ENCODE data around the gene SNX20. TPM values are rescaled to one million over a fixed set of nuclear protein-coding genes. Genes with fewer than 3 reads are reported as not detected.

SNX20 gene
- total and polyA plus RNA-seq, 2 of the 13 experiments (the other 11 are each of a cell fraction or from before 2014, with no cell fraction given), result not detected

DNA sequence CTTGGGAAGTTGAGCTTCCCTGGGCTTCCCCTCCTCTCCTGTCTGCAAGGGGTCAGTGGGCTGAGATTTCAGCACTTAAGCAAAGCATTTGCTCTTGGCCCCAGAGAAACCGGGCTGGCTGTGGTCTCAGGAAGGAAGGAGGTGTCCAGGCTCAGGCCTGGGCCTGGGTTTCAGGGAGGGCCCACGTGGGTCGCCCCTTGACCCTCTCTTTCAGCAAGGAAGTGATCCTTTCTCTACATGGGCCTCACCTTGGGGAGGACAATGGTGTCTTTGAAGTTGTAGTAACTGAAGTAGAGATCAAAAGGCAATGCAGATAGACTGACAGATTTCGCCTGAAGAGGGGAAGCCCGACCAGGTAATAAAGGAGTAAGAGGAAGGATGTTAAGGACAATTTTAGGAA, 15.0 kb upstream of the SNX20 start (continued):
- TF ChIP-seq, protein P1, sequence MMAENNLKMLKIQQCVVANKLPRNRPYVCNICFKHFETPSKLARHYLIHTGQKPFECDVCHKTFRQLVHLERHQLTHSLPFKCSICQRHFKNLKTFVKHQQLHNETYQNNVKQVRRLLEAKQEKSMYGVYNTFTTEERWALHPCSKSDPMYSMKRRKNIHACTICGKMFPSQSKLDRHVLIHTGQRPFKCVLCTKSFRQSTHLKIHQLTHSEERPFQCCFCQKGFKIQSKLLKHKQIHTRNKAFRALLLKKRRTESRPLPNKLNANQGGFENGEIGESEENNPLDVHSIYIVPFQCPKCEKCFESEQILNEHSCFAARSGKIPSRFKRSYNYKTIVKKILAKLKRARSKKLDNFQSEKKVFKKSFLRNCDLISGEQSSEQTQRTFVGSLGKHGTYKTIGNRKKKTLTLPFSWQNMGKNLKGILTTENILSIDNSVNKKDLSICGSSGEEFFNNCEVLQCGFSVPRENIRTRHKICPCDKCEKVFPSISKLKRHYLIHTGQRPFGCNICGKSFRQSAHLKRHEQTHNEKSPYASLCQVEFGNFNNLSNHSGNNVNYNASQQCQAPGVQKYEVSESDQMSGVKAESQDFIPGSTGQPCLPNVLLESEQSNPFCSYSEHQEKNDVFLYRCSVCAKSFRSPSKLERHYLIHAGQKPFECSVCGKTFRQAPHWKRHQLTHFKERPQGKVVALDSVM (CRISPR knock-in tag; IDR thresholded peaks at IDR 0.05), result 0 out of 2 replicates have a peak, but pooled peaks have one; percentile 12
- TF ChIP-seq GFI1 (CRISPR knock-in tag; IDR thresholded peaks at IDR 0.05; ENCODE audit: borderline replicate concordance), result peak; percentile 66; the same call in 1 of the 2 replicates
- TF ChIP-seq NR2F6 (IDR thresholded peaks at IDR 0.05), result no peak; the same call in 1 of the 2 replicates
- TF ChIP-seq NR2F6 (CRISPR knock-in tag; IDR thresholded peaks at IDR 0.05), result peak; percentile 63; the same call in 1 of the 2 replicates
- TF ChIP-seq PHF21A (CRISPR knock-in tag; IDR thresholded peaks at IDR 0.05), result peak; percentile 55
- TF ChIP-seq, protein P2, sequence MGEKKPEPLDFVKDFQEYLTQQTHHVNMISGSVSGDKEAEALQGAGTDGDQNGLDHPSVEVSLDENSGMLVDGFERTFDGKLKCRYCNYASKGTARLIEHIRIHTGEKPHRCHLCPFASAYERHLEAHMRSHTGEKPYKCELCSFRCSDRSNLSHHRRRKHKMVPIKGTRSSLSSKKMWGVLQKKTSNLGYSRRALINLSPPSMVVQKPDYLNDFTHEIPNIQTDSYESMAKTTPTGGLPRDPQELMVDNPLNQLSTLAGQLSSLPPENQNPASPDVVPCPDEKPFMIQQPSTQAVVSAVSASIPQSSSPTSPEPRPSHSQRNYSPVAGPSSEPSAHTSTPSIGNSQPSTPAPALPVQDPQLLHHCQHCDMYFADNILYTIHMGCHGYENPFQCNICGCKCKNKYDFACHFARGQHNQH (CRISPR knock-in tag; IDR thresholded peaks at IDR 0.05), result no peak; the same call in 1 of the 2 replicates

DNA sequence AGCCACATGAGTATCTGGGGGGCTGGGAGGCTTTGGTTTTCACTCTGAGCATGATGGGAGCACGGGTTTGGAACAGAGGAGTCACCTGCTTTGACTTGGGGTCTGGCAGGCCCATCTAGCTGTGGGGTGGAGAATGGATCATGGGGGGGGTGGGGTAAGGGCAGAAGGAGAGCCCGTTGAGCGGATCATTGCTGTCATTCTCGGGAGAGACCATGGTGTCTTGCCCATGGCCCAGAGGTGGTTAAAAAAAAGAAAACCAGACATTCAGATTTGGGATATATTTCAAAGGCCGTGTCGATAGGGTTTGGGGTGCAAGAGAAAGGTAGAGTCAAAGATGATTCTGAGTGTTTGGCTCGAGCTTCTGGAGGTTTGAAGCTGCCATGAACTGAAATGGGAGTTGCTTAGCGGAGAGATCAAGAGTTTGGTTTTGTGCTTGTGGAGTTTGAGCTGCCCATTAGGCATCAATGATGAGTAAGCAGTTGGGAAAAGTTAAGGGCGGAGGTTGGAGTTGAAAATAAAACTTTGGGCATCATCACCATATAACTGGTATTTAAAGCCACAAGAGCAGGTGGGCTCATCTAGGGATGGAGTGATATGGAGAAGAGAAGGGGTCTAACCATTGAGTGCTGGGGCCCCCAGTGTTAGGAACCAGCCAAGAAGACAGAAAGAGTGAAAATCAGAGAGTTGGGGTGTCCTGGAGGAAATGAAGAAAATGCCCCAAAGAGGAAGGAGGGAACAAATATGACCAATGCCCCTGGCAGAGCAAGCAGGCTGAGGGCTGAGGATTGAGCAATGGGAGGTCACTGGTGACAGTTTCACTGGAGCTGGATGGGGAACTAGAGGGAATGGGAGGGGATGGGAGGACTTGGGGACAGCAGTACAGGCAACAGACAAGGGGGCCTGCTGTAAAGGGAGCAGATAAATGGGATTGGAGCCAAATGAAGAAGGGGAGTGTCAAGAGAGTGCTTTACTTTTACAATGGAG, 14.2 kb upstream of the SNX20 start:
- H2AFZ ChIP-seq (ENCODE audit: low read length), result no peak overlapping the region

More for the DNA sequence above, 14.2 kb upstream of the SNX20 start:
- TF ChIP-seq PCBP2 (optimal IDR thresholded peaks at IDR 0.05; ENCODE audit: low read depth, low read length, poor library complexity, severe bottlenecking), result peak; percentile 11
- TF ChIP-seq ZNF160 (CRISPR knock-in tag; IDR thresholded peaks at IDR 0.05), result no peak
- peak; percentile 18 for TF ChIP-seq U2AF1 (optimal IDR thresholded peaks at IDR 0.05; ENCODE audit: low read depth, low read length)
- TF ChIP-seq ATF7-NPFF (CRISPR knock-in tag; IDR thresholded peaks at IDR 0.05; ENCODE audit: low read depth), result no peak
- TF ChIP-seq, protein P3, sequence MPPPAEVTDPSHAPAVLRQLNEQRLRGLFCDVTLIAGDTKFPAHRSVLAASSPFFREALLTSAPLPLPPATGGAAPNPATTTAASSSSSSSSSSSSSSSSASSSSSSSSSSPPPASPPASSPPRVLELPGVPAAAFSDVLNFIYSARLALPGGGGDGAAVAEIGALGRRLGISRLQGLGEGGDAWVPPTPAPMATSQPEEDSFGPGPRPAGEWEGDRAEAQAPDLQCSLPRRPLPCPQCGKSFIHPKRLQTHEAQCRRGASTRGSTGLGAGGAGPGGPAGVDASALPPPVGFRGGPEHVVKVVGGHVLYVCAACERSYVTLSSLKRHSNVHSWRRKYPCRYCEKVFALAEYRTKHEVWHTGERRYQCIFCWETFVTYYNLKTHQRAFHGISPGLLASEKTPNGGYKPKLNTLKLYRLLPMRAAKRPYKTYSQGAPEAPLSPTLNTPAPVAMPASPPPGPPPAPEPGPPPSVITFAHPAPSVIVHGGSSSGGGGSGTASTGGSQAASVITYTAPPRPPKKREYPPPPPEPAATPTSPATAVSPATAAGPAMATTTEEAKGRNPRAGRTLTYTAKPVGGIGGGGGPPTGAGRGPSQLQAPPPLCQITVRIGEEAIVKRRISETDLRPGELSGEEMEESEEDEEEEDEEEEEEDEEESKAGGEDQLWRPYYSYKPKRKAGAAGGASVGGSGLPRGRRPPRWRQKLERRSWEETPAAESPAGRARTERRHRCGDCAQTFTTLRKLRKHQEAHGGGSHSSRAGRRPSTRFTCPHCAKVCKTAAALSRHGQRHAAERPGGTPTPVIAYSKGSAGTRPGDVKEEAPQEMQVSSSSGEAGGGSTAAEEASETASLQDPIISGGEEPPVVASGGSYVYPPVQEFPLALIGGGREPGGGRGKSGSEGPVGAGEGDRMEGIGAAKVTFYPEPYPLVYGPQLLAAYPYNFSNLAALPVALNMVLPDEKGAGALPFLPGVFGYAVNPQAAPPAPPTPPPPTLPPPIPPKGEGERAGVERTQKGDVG (CRISPR knock-in tag; IDR thresholded peaks at IDR 0.05; ENCODE audit: borderline replicate concordance), result no peak
- no peak for TF ChIP-seq JUND (CRISPR knock-in tag; IDR thresholded peaks at IDR 0.05)
- TF ChIP-seq CEBPB (IDR thresholded peaks at IDR 0.05; ENCODE audit: borderline replicate concordance, low read depth, low read length), result peak; percentile 76; the same call in 1 of the 2 replicates
- peak; percentile 70 for TF ChIP-seq CEBPG (CRISPR knock-in tag; IDR thresholded peaks at IDR 0.05)
- no peak for TF ChIP-seq ZNF33A (CRISPR knock-in tag; IDR thresholded peaks at IDR 0.05; ENCODE audit: borderline replicate concordance)
- WGBS (ENCODE audit: low lambda C conversion rate), result 78% methylated on average over 9 of the region's 9 CpGs
- ATAC-seq (no peak), FAIRE-seq (peak; percentile 8), DNase-seq (ENCODE audit: low spot score) (no peak)
- H3K4me3 ChIP-seq (replicated peaks in 1 of 3; ENCODE audit: insufficient read depth in 1 of 3, low read depth in 2 of 3, low read length in 3 of 3), result no peak overlapping the region; a peak in 1 of 6 replicates
- H3K79me2 ChIP-seq (ENCODE audit: insufficient read depth, low read length), result no peaks in the 10 kb centered on the region
- peak overlapping the region; percentile 67 for H3K4me2 ChIP-seq (ENCODE audit: low read depth, low read length)
- CTCF ChIA-PET (ENCODE audit: low intra/inter-chr PET ratio, low total read pairs), result no interaction called here
- peaks cover 72% of the 10 kb centered on the region for H3K4me1 ChIP-seq (ENCODE audit: insufficient read depth, low read length)
- in situ Hi-C loops (cut with HindIII; ENCODE audit: extremely low pct_ligation_motif_present, low pct_unique_long_range_greater_than_20kb), result no loop called here
- no peaks in the 10 kb centered on the region for H3K36me3 ChIP-seq (replicated peaks in 1 of 2; ENCODE audit: control insufficient read depth in 1 of 2, insufficient read depth in 2 of 2, low read length in 2 of 2)
- no peaks in the 10 kb centered on the region for H4K20me1 ChIP-seq (ENCODE audit: insufficient read depth, low read length)
- H3K9ac ChIP-seq (ENCODE audit: insufficient read depth, low read depth, low read length), result no peak overlapping the region
- H3K27me3 ChIP-seq (ENCODE audit: control insufficient read depth in 1 of 2, insufficient read depth in 2 of 2, low read length in 2 of 2), result peaks cover 6 to 34% of the 10 kb centered on the region in 2 experiments; a peak in 4 of 5 replicates
- intact Hi-C loops (cut with micrococcal nuclease; ENCODE audit: unreplicated experiment), result no loop called here
- POLR2A ChIA-PET, result interaction anchor here (1.5 to 1.7 kb wide), 2 partner anchors 16 to 25 kb away, joined by 3 to 4 read pairs; no protein-coding TSS in a partner anchor
- H3K9me3 ChIP-seq (ENCODE audit: low read length), result no peaks in the 10 kb centered on the region
- no peak overlapping the region for H3K27ac ChIP-seq (ENCODE audit: extremely low read length, insufficient read depth, low read length)
- BruUV-seq (replicated peaks), result no TSS peak

All from HepG2 (cell line).